OCI-LY7 (cell line): Measurements from ENCODE around the gene CLCN6. TPM values are rescaled to one million over a fixed set of nuclear protein-coding genes. Genes with fewer than 3 reads are reported as not detected.

ENCODE experiments used
- BruUV-seq: library from RNA; stranded (reverse); fragments of 400-500 nt; replicated peaks from 2 replicates; lab custom pipeline; 2021; lab: Mats Ljungman, UMichigan
- CTCF ChIA-PET: fragments of 300-600 bp; sonication (Branson Sonifier 250); formaldehyde crosslinking; loops from one replicate; lab custom pipeline; 2022; ENCODE audit warnings: antibody characterized with exemption; ENCODE audit not compliant: unreplicated experiment; lab: Charles Lee
- POLR2A ChIA-PET: fragments of 300-600 bp; sonication (Branson Sonifier 250); formaldehyde crosslinking; loops from one replicate; lab custom pipeline; 2022; ENCODE audit warnings: antibody characterized with exemption; lab: Charles Lee
- DNase-seq: peaks from one replicate; pipeline ENCODE4 v3.0.0-alpha.2; 2015; ENCODE audit warnings: low spot score
- H2AFZ ChIP-seq: fragments of 200-600 bp; sonication (generic), shearing (Covaris generic); 2 replicates; pipeline ENCODE4 v1.6.1; 2014; ENCODE audit warnings: mild to moderate bottlenecking, antibody characterized with exemption, low read length, moderate library complexity
- H3K27ac ChIP-seq: fragments of 200-600 bp; sonication (generic); 2 replicates; pipeline ENCODE4 v1.5.1; 2014; ENCODE audit warnings: mixed run types, low read depth, mild to moderate bottlenecking, moderate library complexity, low read length, inconsistent platforms; ENCODE audit not compliant: poor library complexity, severe bottlenecking
- H3K36me3 ChIP-seq: fragments of 200-600 bp; sonication (generic); 2 replicates; pipeline ENCODE4 v1.6.1; 2014; ENCODE audit warnings: mild to moderate bottlenecking, antibody characterized with exemption, low read length, moderate library complexity, mixed read lengths; ENCODE audit not compliant: insufficient read depth
- H3K4me1 ChIP-seq: fragments of 200-600 bp; sonication (generic); 2 replicates; pipeline ENCODE4 v1.5.1; 2014; ENCODE audit warnings: mild to moderate bottlenecking, low read length; ENCODE audit not compliant: insufficient read depth, poor library complexity, severe bottlenecking
- H3K4me2 ChIP-seq: fragments of 200-600 bp; sonication (generic); 2 replicates; pipeline ENCODE4 v1.6.1; 2014; ENCODE audit warnings: mild to moderate bottlenecking, low read length
- H3K4me3 ChIP-seq: fragments of 200-600 bp; sonication (generic); 2 replicates; pipeline ENCODE4 v1.5.1; 2014; ENCODE audit warnings: mild to moderate bottlenecking, low read depth, low read length; ENCODE audit not compliant: poor library complexity, severe bottlenecking
- H3K79me2 ChIP-seq: fragments of 200-600 bp; sonication (generic); 2 replicates; pipeline ENCODE4 v1.6.1; 2016; ENCODE audit warnings: low read depth, mild to moderate bottlenecking, low read length, moderate library complexity, mixed read lengths; ENCODE audit not compliant: insufficient read depth
- H3K9me2 ChIP-seq: fragments of 200-600 bp; sonication (generic); 2 replicates; pipeline ENCODE4 v1.6.1; 2016; ENCODE audit warnings: mild to moderate bottlenecking, low read length, mixed read lengths; ENCODE audit not compliant: insufficient read depth
- H3K9me3 ChIP-seq: fragments of 200-600 bp; sonication (generic); 2 replicates; pipeline ENCODE4 v1.6.1; 2014; ENCODE audit warnings: mild to moderate bottlenecking, mixed run types, low read length, mixed read lengths
- H4K20me1 ChIP-seq: fragments of 200-600 bp; sonication (generic); 2 replicates; pipeline ENCODE4 v1.6.1; 2014; ENCODE audit warnings: mild to moderate bottlenecking, antibody characterized with exemption, low read length, moderate library complexity, mixed read lengths; ENCODE audit not compliant: insufficient read depth
- CTCF ChIP-seq: fragments of 200-600 bp; sonication (generic); conservative IDR thresholded peaks from 2 replicates; pipeline ENCODE4 v1.5.1; 2014; ENCODE audit warnings: mild to moderate bottlenecking, antibody characterized with exemption, low read length, moderate library complexity, mixed read lengths
- EZH2phosphoT487 ChIP-seq: fragments of 200-600 bp; sonication (generic); IDR thresholded peaks from 2 replicates; pipeline ENCODE4 v1.6.1; 2018; ENCODE audit warnings: low read depth, borderline replicate concordance, mild to moderate bottlenecking, mixed run types, antibody characterized with exemption, low read length, moderate library complexity, mixed read lengths
- intact Hi-C: fragments of 100-400 bp; cut with micrococcal nuclease; formaldehyde crosslinking; loops from one replicate; pipeline ENCODE4 v1.10.0; 2022; ENCODE audit not compliant: unreplicated experiment
- total RNA-seq, 2 experiments: library from RNA; depleted of rRNA in 1 of 2; stranded (reverse); fragments of >200 nt in 1 of 2; shearing (Covaris generic) in 1 of 2; gene quantifications; 2 replicates each; pipeline ENCODE4 v1.2.3, GENCODE V29; 2014 to 2022

Gene CLCN6
- total RNA-seq, 2 experiments from 2014 or later: 19.7 to 65.8 TPM

GRCh38 chr1:11784993-11785769, 20.8 kb upstream of the CLCN6 start:
- Histone ChIP-seq H3K4me3 (peak overlapping the region; percentile 34), H3K4me2 (peak overlapping the region; percentile 55), H2AFZ (peak overlapping the region; percentile 79), H3K79me2 (no peaks in the 10 kb centered on the region), H3K9me2 (no peaks in the 10 kb centered on the region), H4K20me1 (no peaks in the 10 kb centered on the region), H3K27ac (peak overlapping the region; percentile 56), H3K9me3 (no peaks in the 10 kb centered on the region), H3K4me1 (peaks cover 33% of the 10 kb centered on the region), H3K36me3 (no peaks in the 10 kb centered on the region)
- ChIA-PET CTCF (no interaction called here), POLR2A (interaction anchor here (1.5 kb wide), 1 partner anchor 18 kb away, joined by 5 read pairs; no protein-coding TSS in a partner anchor)
- intact Hi-C loops: no loop called here
- BruUV-seq: no TSS peak
- peak; percentile 69 for DNase-seq
- TF ChIP-seq CTCF (peak; percentile 89), EZH2phosphoT487 (no peak)

- no peaks in the 10 kb centered on the region for H3K9me3 ChIP-seq
- no peak overlapping the region for H3K27ac ChIP-seq
- peaks cover 33% of the 10 kb centered on the region for H3K4me1 ChIP-seq
- H3K79me2 ChIP-seq: no peaks in the 10 kb centered on the region
- TSS peak; percentile 63 for BruUV-seq
- ChIA-PET POLR2A (interaction anchor here (1.5 kb wide), 1 partner anchor 17 kb away, joined by 5 read pairs; no protein-coding TSS in a partner anchor), CTCF (no interaction called here)
- H3K4me2 ChIP-seq: no peak overlapping the region
- H3K4me3 ChIP-seq: no peak overlapping the region
- intact Hi-C loops: no loop called here
- no peak for TF ChIP-seq EZH2phosphoT487
- TF ChIP-seq CTCF: no peak
- no peak for DNase-seq
- H4K20me1 ChIP-seq: no peaks in the 10 kb centered on the region
- H2AFZ ChIP-seq: no peak overlapping the region
- H3K9me2 ChIP-seq: no peaks in the 10 kb centered on the region
- 0 out of 2 replicates have a peak, but pooled peaks cover 6% of the 10 kb centered on the region for H3K36me3 ChIP-seq
These were observed 19.8 kb upstream of the CLCN6 start for GRCh38 chr1:11786168-11786567.
